Measurements from ENCODE around the gene SMYD3.

DNA sequence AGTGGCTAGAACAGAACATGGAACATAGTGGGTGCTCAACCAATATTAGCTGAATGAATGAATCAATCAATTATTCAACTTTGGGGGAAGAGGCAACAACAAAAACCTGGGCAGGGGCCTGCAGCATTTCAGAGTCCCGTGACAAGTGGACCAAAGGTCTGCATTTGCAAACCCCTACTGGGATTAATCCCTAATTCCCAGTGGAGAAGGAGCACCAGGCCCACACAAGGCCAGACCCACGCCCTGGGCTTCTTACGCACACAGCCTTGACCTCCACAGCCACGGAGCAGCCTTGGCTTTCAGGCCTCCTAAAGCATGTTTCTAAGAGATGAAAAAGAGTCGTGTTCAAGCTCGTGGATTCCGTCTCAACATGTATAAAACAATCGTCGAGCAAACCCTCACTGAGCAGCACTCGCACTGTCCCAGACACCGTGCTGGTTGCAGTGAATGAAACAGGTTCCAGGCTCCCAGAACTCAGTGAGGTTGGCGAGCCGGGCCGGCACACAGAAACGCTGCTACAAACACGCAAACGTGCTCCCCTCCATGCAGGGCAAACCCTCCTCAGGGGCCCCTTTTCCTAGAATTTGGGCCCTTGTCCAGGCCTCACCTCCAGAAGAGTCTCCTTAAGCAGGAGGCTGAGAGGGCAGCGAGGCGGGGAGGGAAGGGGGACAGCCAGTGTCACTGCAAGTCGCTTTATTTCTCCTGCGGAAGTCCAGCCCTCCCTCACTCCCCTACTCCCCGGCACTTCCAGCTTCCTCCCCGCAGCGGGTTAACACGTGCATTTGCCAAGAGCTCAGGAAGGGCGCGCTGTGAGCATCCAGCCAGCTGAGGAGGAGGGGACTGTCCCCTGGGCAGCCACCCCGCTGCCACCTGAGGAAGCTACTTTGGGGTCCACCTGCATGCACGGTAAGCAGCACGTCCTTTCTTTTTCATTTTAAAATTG is 795.8 kb downstream of the SMYD3 start:
- TF ChIP-seq, protein P1, sequence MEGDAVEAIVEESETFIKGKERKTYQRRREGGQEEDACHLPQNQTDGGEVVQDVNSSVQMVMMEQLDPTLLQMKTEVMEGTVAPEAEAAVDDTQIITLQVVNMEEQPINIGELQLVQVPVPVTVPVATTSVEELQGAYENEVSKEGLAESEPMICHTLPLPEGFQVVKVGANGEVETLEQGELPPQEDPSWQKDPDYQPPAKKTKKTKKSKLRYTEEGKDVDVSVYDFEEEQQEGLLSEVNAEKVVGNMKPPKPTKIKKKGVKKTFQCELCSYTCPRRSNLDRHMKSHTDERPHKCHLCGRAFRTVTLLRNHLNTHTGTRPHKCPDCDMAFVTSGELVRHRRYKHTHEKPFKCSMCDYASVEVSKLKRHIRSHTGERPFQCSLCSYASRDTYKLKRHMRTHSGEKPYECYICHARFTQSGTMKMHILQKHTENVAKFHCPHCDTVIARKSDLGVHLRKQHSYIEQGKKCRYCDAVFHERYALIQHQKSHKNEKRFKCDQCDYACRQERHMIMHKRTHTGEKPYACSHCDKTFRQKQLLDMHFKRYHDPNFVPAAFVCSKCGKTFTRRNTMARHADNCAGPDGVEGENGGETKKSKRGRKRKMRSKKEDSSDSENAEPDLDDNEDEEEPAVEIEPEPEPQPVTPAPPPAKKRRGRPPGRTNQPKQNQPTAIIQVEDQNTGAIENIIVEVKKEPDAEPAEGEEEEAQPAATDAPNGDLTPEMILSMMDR (IDR thresholded peaks at IDR 0.05 in 8 of 11, conservative IDR thresholded peaks at IDR 0.05 in 3 of 11) = no peak
- TF ChIP-seq POLR2A (IDR thresholded peaks at IDR 0.05) = no peak
- TF ChIP-seq POLR2AphosphoS5 (IDR thresholded peaks at IDR 0.05) = no peak

Measured in spleen (tissue), 7 donors.